ENCODE data around the gene KAT14. TPM values are rescaled to one million over a fixed set of nuclear protein-coding genes. Genes with fewer than 3 reads are reported as not detected.
A peak's percentile ranks its signal among the peaks of the same experiment; 100 is the strongest.

The KAT14 gene
- polyA plus RNA-seq, 4 donors: 11.8 to 23.2 (median 14.7) TPM

DNA sequence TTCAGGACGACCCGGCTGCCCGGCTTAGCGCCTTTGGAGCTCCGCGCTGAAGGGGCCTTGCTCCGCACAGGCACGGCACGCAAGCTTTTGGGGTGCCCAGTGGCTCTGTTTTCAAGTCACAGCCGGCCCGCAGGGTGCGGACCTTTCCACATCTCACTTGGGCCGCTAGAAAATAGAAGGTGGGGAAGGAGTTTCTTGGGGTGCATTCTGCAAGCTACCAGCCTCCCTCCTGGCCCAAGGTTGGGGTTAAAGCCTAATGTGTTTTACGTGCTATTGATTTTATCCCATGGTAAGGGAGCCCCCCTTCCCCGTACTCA, 561 bp downstream of the KAT14 start:
- Histone ChIP-seq H3K4me1 (ENCODE audit: control insufficient read depth in 3 of 3, insufficient read depth in 2 of 3, low read depth in 1 of 3, low read length in 2 of 3) (peaks cover 3 to 14% (median 14%) of the 10 kb centered on the region in 3 donors), H3K4me3 (ENCODE audit: low read depth in 1 of 3, low read length in 3 of 3) (peak overlapping the region; percentile 85 to 94 (median 92)), H3K9me3 (ENCODE audit: control insufficient read depth in 2 of 2, insufficient read depth in 1 of 2, low read depth in 1 of 2, low read length in 1 of 2) (no peaks in the 10 kb centered on the region), H3K27me3 (ENCODE audit: control insufficient read depth in 3 of 3, insufficient read depth in 3 of 3, low read length in 3 of 3) (no peaks in the 10 kb centered on the region), H3K27ac (ENCODE audit: low read depth in 1 of 3, low read length in 2 of 3) (peak overlapping the region; percentile 83 to 99 (median 95)), H3K36me3 (ENCODE audit: control insufficient read depth in 3 of 3, insufficient read depth in 2 of 3, low read depth in 1 of 3, low read length in 3 of 3) (peaks cover 0 to 4% (median 4%) of the 10 kb centered on the region in 3 donors)
- FAIRE-seq (no peak), DNase-seq (no peak)
- WGBS, 3 donors: 0 to 1% (median 0%) methylated on average over 15 of the region's 15 CpGs

- peak overlapping the region; percentile 85 to 94 (median 92) for H3K4me3 ChIP-seq (ENCODE audit: low read depth in 1 of 3, low read length in 3 of 3)
- no peaks in the 10 kb centered on the region for H3K27me3 ChIP-seq (ENCODE audit: control insufficient read depth in 3 of 3, insufficient read depth in 3 of 3, low read length in 3 of 3)
- H3K9me3 ChIP-seq (ENCODE audit: control insufficient read depth in 2 of 2, insufficient read depth in 1 of 2, low read depth in 1 of 2, low read length in 1 of 2): no peaks in the 10 kb centered on the region
- peak; percentile 76 to 94 for DNase-seq
- peaks cover 0 to 7% (median 4%) of the 10 kb centered on the region in 3 donors for H3K36me3 ChIP-seq (ENCODE audit: control insufficient read depth in 3 of 3, insufficient read depth in 2 of 3, low read depth in 1 of 3, low read length in 3 of 3)
- H3K4me1 ChIP-seq (ENCODE audit: control insufficient read depth in 3 of 3, insufficient read depth in 2 of 3, low read depth in 1 of 3, low read length in 2 of 3): peaks cover 3 to 18% (median 14%) of the 10 kb centered on the region in 3 donors
- H3K27ac ChIP-seq (ENCODE audit: low read depth in 1 of 3, low read length in 2 of 3): peak overlapping the region; percentile 83 to 99 (median 95)
- 8 to 26% (median 24%) methylated on average over 7 of the region's 7 CpGs for WGBS, 3 donors
- no peak for FAIRE-seq
Measured at GRCh38 chr20:18138639-18139583, 1.2 kb downstream of the KAT14 start.

GRCh38 chr20:18139832-18140231, 2.2 kb downstream of the KAT14 start:
- 72 to 87% (median 79%) methylated on average over 2 of the region's 2 CpGs for WGBS, 3 donors
- DNase-seq (peak; percentile 22 to 59), FAIRE-seq (no peak)
- no peaks in the 10 kb centered on the region for H3K9me3 ChIP-seq (ENCODE audit: control insufficient read depth in 2 of 2, insufficient read depth in 1 of 2, low read depth in 1 of 2, low read length in 1 of 2)
- H3K4me1 ChIP-seq (ENCODE audit: control insufficient read depth in 3 of 3, insufficient read depth in 2 of 3, low read depth in 1 of 3, low read length in 2 of 3): peaks cover 8 to 26% (median 14%) of the 10 kb centered on the region in 3 donors
- no peak overlapping the region for H3K4me3 ChIP-seq (ENCODE audit: low read depth in 1 of 3, low read length in 3 of 3)
- peak overlapping the region in 2 of 3 donors; percentile 25 to 95 for H3K27ac ChIP-seq (ENCODE audit: low read depth in 1 of 3, low read length in 2 of 3)
- no peaks in the 10 kb centered on the region for H3K27me3 ChIP-seq (ENCODE audit: control insufficient read depth in 3 of 3, insufficient read depth in 3 of 3, low read length in 3 of 3)
- H3K36me3 ChIP-seq (ENCODE audit: control insufficient read depth in 3 of 3, insufficient read depth in 2 of 3, low read depth in 1 of 3, low read length in 3 of 3): peaks cover 0 to 7% (median 4%) of the 10 kb centered on the region in 3 donors

- DNase-seq (peak; percentile 65 to 69), FAIRE-seq (no peak)
- H3K4me3 ChIP-seq (ENCODE audit: low read depth in 1 of 3, low read length in 3 of 3): no peak overlapping the region
- peaks cover 5 to 19% (median 5%) of the 10 kb centered on the region in 3 donors for H3K4me1 ChIP-seq (ENCODE audit: control insufficient read depth in 3 of 3, insufficient read depth in 2 of 3, low read depth in 1 of 3, low read length in 2 of 3)
- H3K27ac ChIP-seq (ENCODE audit: low read depth in 1 of 3, low read length in 2 of 3): peak overlapping the region in 1 of 3 donors; percentile 13
- H3K36me3 ChIP-seq (ENCODE audit: control insufficient read depth in 3 of 3, insufficient read depth in 2 of 3, low read depth in 1 of 3, low read length in 3 of 3): peaks cover 4 to 23% (median 4%) of the 10 kb centered on the region in 3 donors
- whole genome bisulfite sequencing, 3 donors: 96 to 100% (median 98%) methylated on average over 1 of the region's 1 CpG
- no peaks in the 10 kb centered on the region for H3K9me3 ChIP-seq (ENCODE audit: control insufficient read depth in 2 of 2, insufficient read depth in 1 of 2, low read depth in 1 of 2, low read length in 1 of 2)
- H3K27me3 ChIP-seq (ENCODE audit: control insufficient read depth in 3 of 3, insufficient read depth in 3 of 3, low read length in 3 of 3): no peaks in the 10 kb centered on the region
Measured at GRCh38 chr20:18144541-18145099, 7.0 kb downstream of the KAT14 start.

DNA sequence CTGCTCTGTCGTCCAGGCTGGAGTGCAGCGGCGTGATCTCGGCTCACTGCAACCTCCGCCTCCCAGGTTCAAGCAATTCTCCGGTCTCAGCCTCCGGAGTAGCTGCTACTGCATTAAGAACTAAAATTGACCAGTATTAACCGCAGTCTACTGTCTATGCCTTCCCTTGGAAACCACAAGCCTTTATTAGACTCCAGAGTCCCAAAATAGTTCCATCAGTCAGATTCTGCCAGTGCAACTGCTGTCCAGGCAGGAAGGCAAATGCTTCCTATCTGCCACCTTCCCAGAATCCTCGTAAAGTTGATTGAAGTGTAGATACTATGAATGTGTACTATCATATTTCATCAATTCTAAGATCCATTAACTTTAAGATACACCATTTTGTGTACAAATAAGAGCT, 16.7 kb downstream of the KAT14 start:
- H3K27ac ChIP-seq (ENCODE audit: low read depth in 1 of 3, low read length in 2 of 3): no peak overlapping the region
- FAIRE-seq (no peak), DNase-seq (no peak)
- H3K4me3 ChIP-seq (ENCODE audit: low read depth in 1 of 3, low read length in 3 of 3): no peak overlapping the region
- no peaks in the 10 kb centered on the region for H3K4me1 ChIP-seq (ENCODE audit: control insufficient read depth in 3 of 3, insufficient read depth in 2 of 3, low read depth in 1 of 3, low read length in 2 of 3)
- H3K36me3 ChIP-seq (ENCODE audit: control insufficient read depth in 3 of 3, insufficient read depth in 2 of 3, low read depth in 1 of 3, low read length in 3 of 3): peaks cover 4 to 37% (median 8%) of the 10 kb centered on the region in 3 donors
- H3K9me3 ChIP-seq (ENCODE audit: control insufficient read depth in 2 of 2, insufficient read depth in 1 of 2, low read depth in 1 of 2, low read length in 1 of 2): no peaks in the 10 kb centered on the region
- WGBS, 3 donors: 97 to 98% (median 97%) methylated on average over 9 of the region's 9 CpGs
- H3K27me3 ChIP-seq (ENCODE audit: control insufficient read depth in 3 of 3, insufficient read depth in 3 of 3, low read length in 3 of 3): no peaks in the 10 kb centered on the region

DNA sequence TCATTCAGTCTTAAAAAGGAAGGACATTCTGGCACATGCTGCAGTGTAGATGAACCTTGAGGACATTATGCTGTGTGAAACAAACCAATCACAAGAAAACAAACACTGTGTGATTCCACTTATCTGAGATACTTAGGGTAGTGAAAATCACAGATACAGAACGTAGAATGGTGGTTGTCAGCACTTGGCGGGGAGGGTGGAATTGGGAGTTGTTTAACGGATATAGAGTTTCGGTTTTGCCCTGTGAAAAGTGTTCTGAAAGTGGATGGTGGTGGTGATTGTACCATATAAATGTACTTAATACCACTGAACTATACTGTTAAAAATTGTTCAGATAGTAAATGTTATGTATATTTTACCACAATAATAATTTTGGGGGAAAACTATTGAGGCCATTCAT, 18.4 kb downstream of the KAT14 start:
- FAIRE-seq (no peak), DNase-seq (no peak)
- Histone ChIP-seq H3K27ac (ENCODE audit: low read depth in 1 of 3, low read length in 2 of 3) (no peak overlapping the region), H3K4me3 (ENCODE audit: low read depth in 1 of 3, low read length in 3 of 3) (no peak overlapping the region), H3K36me3 (ENCODE audit: control insufficient read depth in 3 of 3, insufficient read depth in 2 of 3, low read depth in 1 of 3, low read length in 3 of 3) (peaks cover 2 to 38% (median 12%) of the 10 kb centered on the region in 3 donors), H3K27me3 (ENCODE audit: control insufficient read depth in 3 of 3, insufficient read depth in 3 of 3, low read length in 3 of 3) (no peaks in the 10 kb centered on the region), H3K9me3 (ENCODE audit: control insufficient read depth in 2 of 2, insufficient read depth in 1 of 2, low read depth in 1 of 2, low read length in 1 of 2) (no peaks in the 10 kb centered on the region), H3K4me1 (ENCODE audit: control insufficient read depth in 3 of 3, insufficient read depth in 2 of 3, low read depth in 1 of 3, low read length in 2 of 3) (no peaks in the 10 kb centered on the region)
- 94 to 98% (median 96%) methylated on average over 4 of the region's 4 CpGs for WGBS, 3 donors

GRCh38 chr20:18164356-18164755, 26.7 kb downstream of the KAT14 start:
- H3K9me3 ChIP-seq (ENCODE audit: control insufficient read depth in 2 of 2, insufficient read depth in 1 of 2, low read depth in 1 of 2, low read length in 1 of 2): no peaks in the 10 kb centered on the region
- no peak overlapping the region for H3K27ac ChIP-seq (ENCODE audit: low read depth in 1 of 3, low read length in 2 of 3)
- H3K27me3 ChIP-seq (ENCODE audit: control insufficient read depth in 3 of 3, insufficient read depth in 3 of 3, low read length in 3 of 3): no peaks in the 10 kb centered on the region
- 91 to 94% (median 92%) methylated on average over 2 of the region's 2 CpGs for WGBS, 3 donors
- H3K4me1 ChIP-seq (ENCODE audit: control insufficient read depth in 3 of 3, insufficient read depth in 2 of 3, low read depth in 1 of 3, low read length in 2 of 3): peaks cover 0 to 6% (median 0%) of the 10 kb centered on the region in 3 donors
- DNase-seq (no peak), FAIRE-seq (no peak)
- no peak overlapping the region for H3K4me3 ChIP-seq (ENCODE audit: low read depth in 1 of 3, low read length in 3 of 3)
- peaks cover 11 to 39% (median 21%) of the 10 kb centered on the region in 3 donors for H3K36me3 ChIP-seq (ENCODE audit: control insufficient read depth in 3 of 3, insufficient read depth in 2 of 3, low read depth in 1 of 3, low read length in 3 of 3)

DNA sequence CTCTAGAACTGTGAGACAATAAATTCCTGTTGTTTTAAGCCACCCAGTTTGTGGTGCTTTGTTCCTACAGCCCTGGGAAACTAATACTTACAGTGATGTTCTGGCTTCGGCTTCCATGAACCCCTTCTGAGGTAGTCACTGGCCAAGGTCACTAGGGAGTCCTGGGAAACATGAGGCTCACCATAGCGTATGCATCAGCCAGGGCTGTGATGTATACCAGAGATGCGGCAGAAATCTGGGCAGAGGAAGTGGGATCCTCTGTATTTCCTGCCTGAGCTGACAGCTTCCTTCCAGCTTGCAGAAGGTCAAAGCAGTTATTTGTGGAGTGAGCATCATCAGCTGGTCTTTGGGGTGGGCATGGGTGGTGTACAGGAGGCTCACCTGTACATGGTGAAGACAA, 27.9 kb downstream of the KAT14 start:
- DNase-seq (no peak), FAIRE-seq (no peak)
- Histone ChIP-seq H3K4me1 (ENCODE audit: control insufficient read depth in 3 of 3, insufficient read depth in 2 of 3, low read depth in 1 of 3, low read length in 2 of 3) (peaks cover 0 to 6% (median 0%) of the 10 kb centered on the region in 3 donors), H3K36me3 (ENCODE audit: control insufficient read depth in 3 of 3, insufficient read depth in 2 of 3, low read depth in 1 of 3, low read length in 3 of 3) (peaks cover 11 to 35% (median 23%) of the 10 kb centered on the region in 3 donors), H3K27ac (ENCODE audit: low read depth in 1 of 3, low read length in 2 of 3) (no peak overlapping the region), H3K9me3 (ENCODE audit: control insufficient read depth in 2 of 2, insufficient read depth in 1 of 2, low read depth in 1 of 2, low read length in 1 of 2) (no peaks in the 10 kb centered on the region), H3K27me3 (ENCODE audit: control insufficient read depth in 3 of 3, insufficient read depth in 3 of 3, low read length in 3 of 3) (no peaks in the 10 kb centered on the region), H3K4me3 (ENCODE audit: low read depth in 1 of 3, low read length in 3 of 3) (no peak overlapping the region)
- WGBS, 3 donors: 73 to 92% (median 79%) methylated on average over 3 of the region's 3 CpGs

Measured in small intestine (tissue), 7 donors.